WERI-Rb-1 (cell line): Measurements from ENCODE around the gene GJC2.

Source experiments
- DNase-seq: peaks from one replicate; pipeline ENCODE4 v3.0.0-alpha.2; 2020
- H3K27ac ChIP-seq: fragments of 250-450 bp; sonication (Bioruptor Pico); 2 replicates; pipeline ENCODE4 v1.5.1; 2020; ENCODE audit warnings: mild to moderate bottlenecking, moderate library complexity
- H3K27me3 ChIP-seq: fragments of 250-450 bp; sonication (Bioruptor Pico); 2 replicates; pipeline ENCODE4 v1.5.1; 2021; ENCODE audit warnings: mild to moderate bottlenecking, low read depth, moderate library complexity; ENCODE audit not compliant: insufficient read depth, severe bottlenecking
- H3K36me3 ChIP-seq: fragments of 250-450 bp; sonication (Bioruptor Pico); 2 replicates; pipeline ENCODE4 v1.5.1; 2020; ENCODE audit warnings: mild to moderate bottlenecking, moderate library complexity
- H3K4me3 ChIP-seq: 2 replicates; pipeline ENCODE4 v1.5.1; 2011; ENCODE audit warnings: low read depth, mild to moderate bottlenecking, control low read depth, low read length
- H3K9me3 ChIP-seq: fragments of 250-450 bp; sonication (Bioruptor Pico); 2 replicates; pipeline ENCODE4 v1.5.1; 2021; ENCODE audit warnings: mild to moderate bottlenecking, moderate library complexity; ENCODE audit not compliant: severe bottlenecking
- CTCF ChIP-seq: IDR thresholded peaks from 2 replicates; pipeline ENCODE4 v1.5.1; 2011; ENCODE audit warnings: low read depth, mild to moderate bottlenecking, control low read depth, inconsistent platforms, low read length

GJC2 gene

GRCh38 chr1:228145463-228146416 lies 4.0 kb upstream of the GJC2 start:
- peaks cover 10% of the 10 kb centered on the region for H3K36me3 ChIP-seq

GRCh38 chr1:228146417-228147150 lies 3.1 kb upstream of the GJC2 start:
- Histone ChIP-seq H3K27me3 (no peaks in the 10 kb centered on the region), H3K9me3 (no peaks in the 10 kb centered on the region), H3K36me3 (peaks cover 10% of the 10 kb centered on the region), H3K4me3 (no peak overlapping the region), H3K27ac (no peak overlapping the region)
- no peak for TF ChIP-seq CTCF
- no peak for DNase-seq

More at GRCh38 chr1:228145463-228146416, 4.0 kb upstream of the GJC2 start:
- Histone ChIP-seq H3K27ac (no peak overlapping the region; the same call in 1 of the 2 replicates), H3K4me3 (no peak overlapping the region), H3K9me3 (no peaks in the 10 kb centered on the region), H3K27me3 (no peaks in the 10 kb centered on the region)
- no peak for DNase-seq
- no peak for TF ChIP-seq CTCF

GRCh38 chr1:228147151-228147693 lies 2.5 kb upstream of the GJC2 start:
- no peak for DNase-seq
- H3K36me3 ChIP-seq, result peaks cover 5% of the 10 kb centered on the region
- no peak overlapping the region for H3K27ac ChIP-seq
- no peaks in the 10 kb centered on the region for H3K9me3 ChIP-seq
- H3K4me3 ChIP-seq, result no peak overlapping the region
- H3K27me3 ChIP-seq, result no peaks in the 10 kb centered on the region
- no peak for TF ChIP-seq CTCF

GRCh38 chr1:228147768-228148167 lies 2.0 kb upstream of the GJC2 start:
- no peaks in the 10 kb centered on the region for H3K27me3 ChIP-seq
- peaks cover 5% of the 10 kb centered on the region for H3K36me3 ChIP-seq
- no peak for DNase-seq
- no peaks in the 10 kb centered on the region for H3K9me3 ChIP-seq
- H3K4me3 ChIP-seq, result no peak overlapping the region
- no peak overlapping the region for H3K27ac ChIP-seq
- TF ChIP-seq CTCF, result no peak

GRCh38 chr1:228148196-228148861 lies 1.4 kb upstream of the GJC2 start:
- DNase-seq, result no peak
- TF ChIP-seq CTCF, result no peak
- Histone ChIP-seq H3K9me3 (no peaks in the 10 kb centered on the region), H3K4me3 (no peak overlapping the region), H3K36me3 (peaks cover 5% of the 10 kb centered on the region), H3K27ac (no peak overlapping the region), H3K27me3 (no peaks in the 10 kb centered on the region)
